BE2C (cell line): ENCODE measurements around the gene ST6GALNAC3.

Source experiments
- DNase-seq: peaks from one replicate; pipeline ENCODE4 v3.0.0-alpha.2; 2020
- H3K27me3 ChIP-seq: fragments of 250-450 bp; sonication (Bioruptor Pico); 2 replicates; pipeline ENCODE4 v1.5.1; 2020; ENCODE audit warnings: mild to moderate bottlenecking
- H3K36me3 ChIP-seq: fragments of 250-450 bp; sonication (Bioruptor Pico); 2 replicates; pipeline ENCODE4 v1.5.1; 2020; ENCODE audit warnings: mild to moderate bottlenecking
- H3K4me1 ChIP-seq: fragments of 250-450 bp; sonication (Bioruptor Pico); 2 replicates; pipeline ENCODE4 v1.5.1; 2020
- H3K4me3 ChIP-seq: 2 replicates; pipeline ENCODE4 v1.5.1; 2011; ENCODE audit warnings: low read depth, low read length
- H3K9me3 ChIP-seq: fragments of 250-450 bp; sonication (Bioruptor Pico); 2 replicates; pipeline ENCODE4 v1.5.1; 2020
- CTCF ChIP-seq: IDR thresholded peaks from 2 replicates; pipeline ENCODE4 v1.5.1; 2012; ENCODE audit warnings: mild to moderate bottlenecking, low read depth, low read length

The ST6GALNAC3 gene

GRCh38 chr1:76142771-76143540, 68.4 kb downstream of the ST6GALNAC3 start:
- TF ChIP-seq CTCF = no peak
- Histone ChIP-seq H3K4me3 (no peak overlapping the region), H3K27me3 (no peaks in the 10 kb centered on the region), H3K4me1 (no peaks in the 10 kb centered on the region), H3K9me3 (no peaks in the 10 kb centered on the region), H3K36me3 (no peaks in the 10 kb centered on the region)
- DNase-seq = no peak

- Histone ChIP-seq H3K4me3 (no peak overlapping the region), H3K36me3 (no peaks in the 10 kb centered on the region), H3K4me1 (no peaks in the 10 kb centered on the region), H3K27me3 (no peaks in the 10 kb centered on the region), H3K9me3 (no peaks in the 10 kb centered on the region)
- DNase-seq = no peak
- no peak for TF ChIP-seq CTCF
Measured at GRCh38 chr1:76144247-76144646, 69.7 kb downstream of the ST6GALNAC3 start.

- DNase-seq = no peak
- H3K4me3 ChIP-seq = no peak overlapping the region
- no peak for TF ChIP-seq CTCF
- no peaks in the 10 kb centered on the region for H3K27me3 ChIP-seq
- H3K36me3 ChIP-seq = no peaks in the 10 kb centered on the region
- H3K9me3 ChIP-seq = no peaks in the 10 kb centered on the region
- no peaks in the 10 kb centered on the region for H3K4me1 ChIP-seq
Measured at GRCh38 chr1:76145332-76145731, 70.8 kb downstream of the ST6GALNAC3 start.

- Histone ChIP-seq H3K36me3 (no peaks in the 10 kb centered on the region), H3K4me1 (no peaks in the 10 kb centered on the region), H3K4me3 (no peak overlapping the region), H3K9me3 (no peaks in the 10 kb centered on the region), H3K27me3 (no peaks in the 10 kb centered on the region)
- DNase-seq = no peak
- no peak for TF ChIP-seq CTCF
Measured at GRCh38 chr1:76146184-76146583, 71.6 kb downstream of the ST6GALNAC3 start.

- no peak for TF ChIP-seq CTCF
- Histone ChIP-seq H3K36me3 (no peaks in the 10 kb centered on the region), H3K27me3 (no peaks in the 10 kb centered on the region), H3K4me1 (no peaks in the 10 kb centered on the region), H3K4me3 (no peak overlapping the region), H3K9me3 (no peaks in the 10 kb centered on the region)
- no peak for DNase-seq
Measured at GRCh38 chr1:76147917-76148316, 73.4 kb downstream of the ST6GALNAC3 start.

- no peaks in the 10 kb centered on the region for H3K27me3 ChIP-seq
- H3K4me1 ChIP-seq = no peaks in the 10 kb centered on the region
- no peaks in the 10 kb centered on the region for H3K36me3 ChIP-seq
- DNase-seq = no peak
- H3K9me3 ChIP-seq = no peaks in the 10 kb centered on the region
- no peak overlapping the region for H3K4me3 ChIP-seq
- no peak for TF ChIP-seq CTCF
Measured at GRCh38 chr1:76148460-76148859, 73.9 kb downstream of the ST6GALNAC3 start.
